Esophagus muscularis mucosa (tissue), 4 donors: ENCODE results near the gene MASP1.

ENCODE experiments used
- EP300 ChIP-seq: sonication (generic); formaldehyde crosslinking; IDR thresholded peaks from one replicate; pipeline ENCODE4 v1.6.1; 2017; ENCODE audit warnings: antibody characterized with exemption
- POLR2A ChIP-seq: fragments of 450-650 bp; IDR thresholded peaks from one replicate; pipeline ENCODE4 v1.6.1; 2017; ENCODE audit warnings: antibody characterized with exemption, moderate library complexity, mild to moderate bottlenecking, low read depth
- POLR2AphosphoS5 ChIP-seq, 2 donors: sonication (generic); formaldehyde crosslinking; IDR thresholded peaks; one replicate each; pipeline ENCODE4 v1.6.1; 2017; ENCODE audit warnings: antibody characterized with exemption in 2 of 2
- TF ChIP-seq, protein P1 (sequence below), 3 experiments: fragments of 200-600 bp in 2 of 3; fragments of 450-650 bp in 1 of 3; sonication (generic) in 2 of 3; IDR thresholded peaks; one replicate each; pipeline ENCODE4 v1.5.1; 2017 to 2019; ENCODE audit warnings: antibody characterized with exemption in 3 of 3, mild to moderate bottlenecking in 2 of 3, moderate library complexity in 1 of 3

DNA sequence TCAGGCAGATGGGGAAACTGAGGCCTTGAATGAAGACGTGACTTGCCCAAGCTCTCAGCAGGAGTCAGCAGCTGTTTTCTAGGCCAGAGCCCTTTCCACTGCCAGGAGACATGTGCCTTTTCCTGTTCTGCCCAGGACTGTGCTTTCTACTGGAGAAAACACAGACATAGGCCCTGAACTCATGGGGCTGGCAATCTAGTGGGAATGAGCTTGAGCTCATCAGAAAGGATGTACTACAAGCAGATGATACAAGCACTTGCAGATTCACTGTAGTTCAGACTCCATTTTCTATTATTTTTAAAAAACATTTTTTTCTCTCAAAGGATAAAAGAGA lies 14.4 kb downstream of the MASP1 start:
- TF ChIP-seq, protein P1, sequence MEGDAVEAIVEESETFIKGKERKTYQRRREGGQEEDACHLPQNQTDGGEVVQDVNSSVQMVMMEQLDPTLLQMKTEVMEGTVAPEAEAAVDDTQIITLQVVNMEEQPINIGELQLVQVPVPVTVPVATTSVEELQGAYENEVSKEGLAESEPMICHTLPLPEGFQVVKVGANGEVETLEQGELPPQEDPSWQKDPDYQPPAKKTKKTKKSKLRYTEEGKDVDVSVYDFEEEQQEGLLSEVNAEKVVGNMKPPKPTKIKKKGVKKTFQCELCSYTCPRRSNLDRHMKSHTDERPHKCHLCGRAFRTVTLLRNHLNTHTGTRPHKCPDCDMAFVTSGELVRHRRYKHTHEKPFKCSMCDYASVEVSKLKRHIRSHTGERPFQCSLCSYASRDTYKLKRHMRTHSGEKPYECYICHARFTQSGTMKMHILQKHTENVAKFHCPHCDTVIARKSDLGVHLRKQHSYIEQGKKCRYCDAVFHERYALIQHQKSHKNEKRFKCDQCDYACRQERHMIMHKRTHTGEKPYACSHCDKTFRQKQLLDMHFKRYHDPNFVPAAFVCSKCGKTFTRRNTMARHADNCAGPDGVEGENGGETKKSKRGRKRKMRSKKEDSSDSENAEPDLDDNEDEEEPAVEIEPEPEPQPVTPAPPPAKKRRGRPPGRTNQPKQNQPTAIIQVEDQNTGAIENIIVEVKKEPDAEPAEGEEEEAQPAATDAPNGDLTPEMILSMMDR (IDR thresholded peaks at IDR 0.05), result no peak
- TF ChIP-seq POLR2A (no peak), POLR2AphosphoS5 (IDR thresholded peaks at IDR 0.05) (no peak), EP300 (no peak)
